Activated CD8-positive, alpha-beta memory T cell treated with anti-CD3 and anti-CD28 coated beads, Interleukin-2, amount 10 ng/mL, durations not matched to agents 7 days and 5 days (primary cell): Measurements from ENCODE around the gene TPPP2. TPM values are rescaled to one million over a fixed set of nuclear protein-coding genes. Genes with fewer than 3 reads are reported as not detected.
"Not testable (repeated sequence)": the region's sequence is repeated elsewhere in the genome, so short reads cannot be mapped to it uniquely, and the experiment has no call there.

Experiments
- ATAC-seq: fragments of 150-1000 bp; cut with Tn5 transposase; one replicate; pipeline ENCODE4 v1.10.0; 2021; ENCODE audit warnings: moderate library complexity
- CTCF ChIA-PET: fragments of 350-600 bp; sonication (Branson Sonifier 250); formaldehyde crosslinking; loops from one replicate; lab custom pipeline; 2021; ENCODE audit warnings: antibody characterized with exemption; lab: Charles Lee
- DNase-seq: peaks from one replicate; pipeline ENCODE4 v3.0.0-alpha.2; 2020
- H3K27ac Mint-ChIP-seq: one replicate; pipeline ENCODE4 v1.8.0; 2021; ENCODE audit warnings: mild to moderate bottlenecking, mixed read lengths
- H3K27me3 Mint-ChIP-seq: one replicate; pipeline ENCODE4 v1.8.0; 2021; ENCODE audit warnings: mixed read lengths
- H3K36me3 Mint-ChIP-seq: one replicate; pipeline ENCODE4 v1.8.0; 2021; ENCODE audit warnings: mild to moderate bottlenecking, mixed read lengths
- H3K4me1 Mint-ChIP-seq: one replicate; pipeline ENCODE4 v1.8.0; 2021; ENCODE audit warnings: mixed read lengths
- H3K4me3 Mint-ChIP-seq: one replicate; pipeline ENCODE4 v1.8.0; 2021; ENCODE audit warnings: mild to moderate bottlenecking, moderate library complexity, mixed read lengths
- H3K9me3 Mint-ChIP-seq: one replicate; pipeline ENCODE4 v1.8.0; 2022; ENCODE audit warnings: low read depth, mixed read lengths
- total RNA-seq, 2 experiments: library from RNA; stranded (reverse); gene quantifications; one replicate each; pipeline ENCODE4 v1.2.3, GENCODE V29; 2021

TPPP2 gene
- total RNA-seq, 2 experiments from 2014 or later, result not detected

GRCh38 chr14:21033133-21033698 lies 3.2 kb downstream of the TPPP2 start:
- H3K4me3 Mint-ChIP-seq, result no peak overlapping the region
- no peaks in the 10 kb centered on the region for H3K36me3 Mint-ChIP-seq
- ATAC-seq, result no peak
- DNase-seq, result no peak
- H3K27ac Mint-ChIP-seq, result no peak overlapping the region
- H3K27me3 Mint-ChIP-seq, result peaks cover 7% of the 10 kb centered on the region
- no peaks in the 10 kb centered on the region for H3K9me3 Mint-ChIP-seq
- H3K4me1 Mint-ChIP-seq, result no peaks in the 10 kb centered on the region
- CTCF ChIA-PET, result interaction anchor here (0.9 to 5.8 kb wide), 6 partner anchors 15 to 71 kb away, joined by 3 to 34 read pairs (median 3); no protein-coding TSS in a partner anchor

DNA sequence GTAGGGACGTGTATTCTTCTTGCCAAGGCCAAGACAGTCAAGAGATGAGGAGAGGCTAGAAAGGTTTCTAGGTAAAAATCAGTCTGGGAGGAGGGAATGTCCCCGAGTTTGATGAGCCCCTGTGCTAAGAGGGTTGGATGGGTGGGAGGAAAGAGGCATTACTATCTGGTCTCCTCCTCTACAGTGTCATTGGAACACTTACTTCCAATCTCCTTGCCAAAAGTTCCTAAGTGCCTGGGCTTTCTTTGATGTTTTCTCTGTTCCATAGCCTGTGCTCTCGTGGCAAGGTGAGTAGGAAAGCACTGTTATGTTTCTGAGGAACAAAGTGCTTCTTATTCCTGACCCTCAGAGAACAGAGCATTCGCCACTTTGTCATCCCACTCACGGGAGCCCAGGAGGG lies 4.7 kb downstream of the TPPP2 start, which contains the start of gene RNASE13:
Gene RNASE13 (minus strand): TSS at position 101 of the 400 bp plus-strand sequence. CDS start 519 bp downstream, outside the sequence.
- no peak within 1 kb of the TSS for H3K4me3 Mint-ChIP-seq
- no peaks in the 10 kb centered on the region for H3K4me1 Mint-ChIP-seq
- DNase-seq (no peak), ATAC-seq (no peak)
- H3K27me3 Mint-ChIP-seq, result peaks cover 9% of the 10 kb centered on the region
- no peak within 1 kb of the TSS for H3K27ac Mint-ChIP-seq
- no peaks in the 10 kb centered on the region for H3K36me3 Mint-ChIP-seq
- CTCF ChIA-PET, result interaction anchor here (0.9 to 5.8 kb wide), 2 partner anchors 19 to 58 kb away, joined by 3 to 34 read pairs; no protein-coding TSS in a partner anchor
- H3K9me3 Mint-ChIP-seq, result no peaks in the 10 kb centered on the region

DNA sequence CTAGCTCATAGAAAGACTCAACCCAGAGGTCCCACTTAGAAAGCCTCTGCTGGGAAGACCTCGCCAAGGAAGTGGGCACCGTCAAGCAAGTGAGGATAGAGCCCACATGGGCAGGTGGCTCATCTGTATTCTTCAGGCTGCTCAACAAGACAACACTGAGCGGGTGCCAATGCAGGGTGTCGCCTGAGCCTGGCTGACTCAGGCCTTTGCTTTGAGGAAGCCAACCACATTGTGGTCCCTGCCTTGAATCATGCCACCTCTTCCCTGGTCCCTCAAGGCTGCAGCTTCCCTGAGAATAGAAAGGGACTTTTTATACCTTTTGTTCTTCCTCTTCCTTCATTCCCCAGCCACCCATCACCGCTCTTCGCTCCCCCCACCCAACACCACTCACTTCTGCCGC lies 6.7 kb downstream of the TPPP2 start:
- Mint-ChIP-seq H3K4me3 (no peak overlapping the region), H3K4me1 (no peaks in the 10 kb centered on the region), H3K9me3 (no peaks in the 10 kb centered on the region), H3K36me3 (no peaks in the 10 kb centered on the region), H3K27ac (no peak overlapping the region), H3K27me3 (peaks cover 7% of the 10 kb centered on the region)
- CTCF ChIA-PET, result interaction anchor here (1.0 to 5.8 kb wide), 2 partner anchors 21 to 341 kb away, joined by 3 to 34 read pairs; no protein-coding TSS in a partner anchor
- no peak for DNase-seq
- no peak for ATAC-seq

DNA sequence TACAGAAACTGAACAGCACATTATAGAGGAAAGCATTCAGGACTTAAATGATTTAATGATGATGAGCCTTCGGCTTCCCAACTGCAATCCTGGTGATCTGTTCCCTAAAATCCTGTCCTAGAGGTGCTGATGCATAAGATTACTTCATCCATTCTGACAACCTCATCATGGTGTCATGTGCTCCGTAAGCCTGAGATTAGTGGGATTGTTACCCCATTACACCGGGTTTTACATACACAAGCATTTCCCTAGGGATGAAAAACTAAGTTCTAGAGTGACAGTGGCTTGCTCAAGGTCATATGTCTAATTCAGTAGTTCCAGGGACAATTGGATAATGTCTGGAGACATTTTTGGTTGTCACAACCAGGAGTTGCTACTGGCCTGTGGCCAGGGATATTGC lies 7.1 kb downstream of the TPPP2 start:
- CTCF ChIA-PET, result interaction anchor here (1.0 kb wide), 1 partner anchor 22 kb away, joined by 4 read pairs; no protein-coding TSS in a partner anchor
- DNase-seq (no peak), ATAC-seq (no peak)
- Mint-ChIP-seq H3K4me3 (no peak overlapping the region), H3K27ac (no peak overlapping the region), H3K36me3 (no peaks in the 10 kb centered on the region), H3K4me1 (no peaks in the 10 kb centered on the region), H3K27me3 (peaks cover 7% of the 10 kb centered on the region), H3K9me3 (no peaks in the 10 kb centered on the region)

- DNase-seq, result no peak
- H3K4me1 Mint-ChIP-seq, result no peaks in the 10 kb centered on the region
- H3K27ac Mint-ChIP-seq, result no peak overlapping the region
- H3K9me3 Mint-ChIP-seq, result no peaks in the 10 kb centered on the region
- H3K4me3 Mint-ChIP-seq, result no peak overlapping the region
- H3K36me3 Mint-ChIP-seq, result no peaks in the 10 kb centered on the region
- peaks cover 16% of the 10 kb centered on the region for H3K27me3 Mint-ChIP-seq
- CTCF ChIA-PET, result interaction anchor here (1.2 to 4.0 kb wide), 6 partner anchors 13 to 54 kb away, joined by 3 to 96 read pairs (median 7); no protein-coding TSS in a partner anchor
- ATAC-seq, result no peak
Measured at GRCh38 chr14:21038441-21039422, 8.7 kb downstream of the TPPP2 start.

GRCh38 chr14:21039585-21040369 lies 9.8 kb downstream of the TPPP2 start:
- no peaks in the 10 kb centered on the region for H3K4me1 Mint-ChIP-seq
- DNase-seq (no peak), ATAC-seq (peak; percentile 33)
- H3K4me3 Mint-ChIP-seq, result no peak overlapping the region
- no peak overlapping the region for H3K27ac Mint-ChIP-seq
- no peaks in the 10 kb centered on the region for H3K9me3 Mint-ChIP-seq
- no peaks in the 10 kb centered on the region for H3K36me3 Mint-ChIP-seq
- CTCF ChIA-PET, result interaction anchor here (1.0 to 4.0 kb wide), 9 partner anchors 14 to 343 kb away, joined by 3 to 96 read pairs (median 6); no protein-coding TSS in a partner anchor
- peaks cover 21% of the 10 kb centered on the region for H3K27me3 Mint-ChIP-seq

GRCh38 chr14:21040370-21040925 lies 10.4 kb downstream of the TPPP2 start:
- no peaks in the 10 kb centered on the region for H3K9me3 Mint-ChIP-seq
- ATAC-seq (no peak), DNase-seq (no peak)
- CTCF ChIA-PET, result interaction anchor here (1.0 to 4.0 kb wide), 8 partner anchors 14 to 344 kb away, joined by 3 to 96 read pairs (median 6); no protein-coding TSS in a partner anchor
- no peak overlapping the region for H3K27ac Mint-ChIP-seq
- H3K36me3 Mint-ChIP-seq, result no peaks in the 10 kb centered on the region
- H3K4me1 Mint-ChIP-seq, result no peaks in the 10 kb centered on the region
- H3K27me3 Mint-ChIP-seq, result peaks cover 27% of the 10 kb centered on the region
- H3K4me3 Mint-ChIP-seq, result no peak overlapping the region

GRCh38 chr14:21040941-21041340 lies 10.9 kb downstream of the TPPP2 start:
- not testable (repeated sequence) for H3K9me3 Mint-ChIP-seq, H3K27ac Mint-ChIP-seq, DNase-seq, ATAC-seq, H3K36me3 Mint-ChIP-seq, H3K4me3 Mint-ChIP-seq, H3K4me1 Mint-ChIP-seq
- H3K27me3 Mint-ChIP-seq, result peaks cover 30% of the 10 kb centered on the region
- CTCF ChIA-PET, result interaction anchor here (1.2 to 4.0 kb wide), 5 partner anchors 19 to 344 kb away, joined by 4 to 96 read pairs (median 6); no protein-coding TSS in a partner anchor

DNA sequence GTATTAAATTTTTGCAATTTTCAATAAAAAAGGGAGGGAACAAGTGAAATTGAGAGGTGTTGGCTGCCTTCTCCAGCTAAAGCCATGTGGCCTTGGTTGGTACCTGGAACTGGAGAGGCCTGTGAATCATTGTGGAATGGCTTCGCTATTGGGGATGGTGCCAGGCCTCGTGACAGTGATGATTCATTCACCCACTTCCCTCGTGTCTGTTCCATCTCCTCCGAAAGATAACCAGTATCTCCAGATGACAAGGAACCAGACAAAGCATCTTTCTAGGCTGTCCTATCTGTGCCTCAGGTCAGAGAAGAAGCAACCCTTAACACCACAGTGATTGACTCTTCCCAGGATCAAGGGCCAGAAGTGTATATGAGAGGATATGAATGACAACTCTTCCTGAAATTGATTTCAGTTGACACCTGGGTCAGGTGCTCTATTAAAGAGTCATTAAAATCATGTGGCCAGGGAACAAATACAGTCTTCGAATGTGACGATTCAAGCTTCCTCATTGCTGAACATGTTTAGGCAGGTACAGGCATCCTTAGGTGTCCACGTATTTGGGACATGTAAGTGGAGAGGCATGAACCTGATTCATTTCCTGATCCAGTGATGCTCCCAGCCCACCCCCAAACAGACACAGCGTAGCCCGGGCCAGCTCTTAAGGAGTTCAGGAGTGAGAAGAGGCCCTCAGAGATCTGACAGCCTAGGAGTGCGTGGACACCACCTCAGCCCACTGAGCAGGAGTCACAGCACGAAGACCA lies 11.8 kb downstream of the TPPP2 start, which contains the start of gene RNASE7:
Gene RNASE7 (plus strand): TSS at position 687 of the 758 bp plus-strand sequence. CDS start 631 bp downstream, outside the sequence.
- Mint-ChIP-seq H3K9me3 (no peaks in the 10 kb centered on the region), H3K27ac (no peak within 1 kb of the TSS), H3K4me3 (no peak within 1 kb of the TSS), H3K36me3 (no peaks in the 10 kb centered on the region), H3K27me3 (peaks cover 30% of the 10 kb centered on the region), H3K4me1 (no peaks in the 10 kb centered on the region)
- CTCF ChIA-PET, result interaction anchor here (1.2 to 4.0 kb wide), 2 partner anchors 28 to 71 kb away, joined by 4 to 96 read pairs; no protein-coding TSS in a partner anchor
- ATAC-seq (no peak), DNase-seq (no peak)

- CTCF ChIA-PET, result interaction anchor here (1.4 to 1.9 kb wide), 3 partner anchors 28 to 72 kb away, joined by 4 to 6 read pairs (median 5); no protein-coding TSS in a partner anchor
- no peak overlapping the region for H3K27ac Mint-ChIP-seq
- no peaks in the 10 kb centered on the region for H3K9me3 Mint-ChIP-seq
- DNase-seq, result no peak
- H3K27me3 Mint-ChIP-seq, result peaks cover 33% of the 10 kb centered on the region
- no peaks in the 10 kb centered on the region for H3K36me3 Mint-ChIP-seq
- no peak for ATAC-seq
- H3K4me3 Mint-ChIP-seq, result no peak overlapping the region
- H3K4me1 Mint-ChIP-seq, result no peaks in the 10 kb centered on the region
Measured at GRCh38 chr14:21042918-21043317, 12.9 kb downstream of the TPPP2 start.

DNA sequence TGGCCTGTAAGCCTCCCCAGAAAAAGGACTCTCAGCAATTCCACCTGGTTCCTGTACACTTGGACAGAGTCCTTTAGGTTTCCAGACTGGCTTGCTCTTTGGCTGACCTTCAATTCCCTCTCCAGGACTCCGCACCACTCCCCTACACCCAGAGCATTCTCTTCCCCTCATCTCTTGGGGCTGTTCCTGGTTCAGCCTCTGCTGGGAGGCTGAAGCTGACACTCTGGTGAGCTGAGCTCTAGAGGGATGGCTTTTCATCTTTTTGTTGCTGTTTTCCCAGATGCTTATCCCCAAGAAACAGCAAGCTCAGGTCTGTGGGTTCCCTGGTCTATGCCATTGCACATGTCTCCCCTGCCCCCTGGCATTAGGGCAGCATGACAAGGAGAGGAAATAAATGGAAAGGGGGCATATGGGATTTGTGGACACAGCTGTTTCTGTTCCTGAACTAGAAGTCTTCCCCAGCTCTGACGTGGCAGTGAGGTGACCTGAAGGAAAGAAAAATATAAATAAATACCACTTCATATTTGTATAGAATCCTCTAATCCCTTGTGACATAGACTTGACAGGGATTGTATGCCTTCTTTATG lies 13.5 kb downstream of the TPPP2 start:
- H3K36me3 Mint-ChIP-seq, result no peaks in the 10 kb centered on the region
- ATAC-seq (no peak), DNase-seq (no peak)
- H3K4me1 Mint-ChIP-seq, result no peaks in the 10 kb centered on the region
- CTCF ChIA-PET, result interaction anchor here (1.3 to 1.9 kb wide), 5 partner anchors 18 to 73 kb away, joined by 3 to 6 read pairs (median 5); no protein-coding TSS in a partner anchor
- peaks cover 34% of the 10 kb centered on the region for H3K27me3 Mint-ChIP-seq
- no peak overlapping the region for H3K4me3 Mint-ChIP-seq
- H3K27ac Mint-ChIP-seq, result no peak overlapping the region
- H3K9me3 Mint-ChIP-seq, result no peaks in the 10 kb centered on the region
